ENCODE results near the gene AFF1.
"Not testable (repeated sequence)": the region's sequence is repeated elsewhere in the genome, so short reads cannot be mapped to it uniquely, and the experiment has no call there.

Gene AFF1

DNA sequence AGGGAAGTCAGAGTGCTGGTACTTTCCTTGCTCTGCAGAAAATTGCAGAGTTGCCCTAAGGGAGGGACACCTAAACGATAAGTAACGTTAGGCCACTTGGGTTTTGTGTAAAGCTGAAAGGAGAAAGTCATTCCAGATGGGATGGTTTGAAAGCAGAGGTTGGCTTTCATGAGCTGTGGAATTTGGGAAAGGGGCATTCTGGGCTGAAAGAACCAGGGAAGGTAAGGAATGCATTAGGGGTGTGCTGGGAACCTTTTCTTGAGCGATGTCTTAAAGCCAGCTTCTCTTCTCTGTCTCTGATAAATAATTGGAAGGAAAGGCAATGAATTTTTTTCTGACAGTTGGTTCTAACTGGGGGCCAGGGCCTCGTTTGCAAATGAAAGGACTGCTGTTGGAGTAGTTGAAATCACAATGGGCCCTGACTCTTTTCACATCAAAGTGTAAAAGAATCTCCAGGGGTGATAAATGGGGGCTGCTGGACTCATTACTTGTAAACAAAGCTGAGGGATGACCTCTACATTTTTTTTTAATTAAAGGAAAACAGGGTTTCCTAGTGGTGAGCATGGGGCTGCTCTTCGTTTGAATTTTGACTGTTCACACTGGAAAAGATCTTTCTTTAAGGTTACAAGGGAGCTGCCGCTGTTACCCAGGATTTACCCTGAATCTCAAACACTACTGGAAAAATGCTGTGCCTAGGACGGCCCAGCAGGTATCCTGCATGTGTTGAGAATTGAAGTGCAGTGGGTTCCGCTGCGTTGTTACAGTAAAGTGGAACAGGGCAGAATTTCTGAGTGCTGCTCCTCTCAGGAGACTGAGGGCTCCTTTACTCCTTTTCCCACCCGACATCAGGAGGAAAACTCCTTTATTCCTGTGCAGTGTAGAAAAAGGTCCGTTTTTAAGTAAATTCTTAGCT lies 25.0 kb downstream of the AFF1 start:
- no peak for DNase-seq

GRCh38 chr4:86960557-86960961 lies 25.7 kb downstream of the AFF1 start:
- peak; percentile 73 for DNase-seq

DNA sequence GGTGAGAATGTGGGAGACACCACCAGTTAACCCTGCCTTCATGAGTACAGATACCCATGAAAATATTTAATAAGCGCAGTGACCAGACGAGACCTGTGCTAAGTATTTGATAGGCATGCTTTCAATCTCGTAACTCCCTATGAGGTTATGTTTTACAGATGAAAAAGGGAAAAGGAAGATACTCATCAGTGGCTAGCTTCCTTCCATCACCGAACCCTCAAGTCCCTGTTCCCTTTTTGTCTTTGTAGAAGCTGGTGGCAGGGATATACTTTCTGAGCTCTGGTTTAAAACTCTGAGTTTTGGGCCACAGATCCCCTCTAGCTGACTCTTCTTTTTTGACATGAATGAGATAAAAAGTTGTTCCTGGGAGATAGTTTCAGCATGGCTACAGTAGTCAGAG lies 26.3 kb downstream of the AFF1 start:
- DNase-seq: no peak

DNA sequence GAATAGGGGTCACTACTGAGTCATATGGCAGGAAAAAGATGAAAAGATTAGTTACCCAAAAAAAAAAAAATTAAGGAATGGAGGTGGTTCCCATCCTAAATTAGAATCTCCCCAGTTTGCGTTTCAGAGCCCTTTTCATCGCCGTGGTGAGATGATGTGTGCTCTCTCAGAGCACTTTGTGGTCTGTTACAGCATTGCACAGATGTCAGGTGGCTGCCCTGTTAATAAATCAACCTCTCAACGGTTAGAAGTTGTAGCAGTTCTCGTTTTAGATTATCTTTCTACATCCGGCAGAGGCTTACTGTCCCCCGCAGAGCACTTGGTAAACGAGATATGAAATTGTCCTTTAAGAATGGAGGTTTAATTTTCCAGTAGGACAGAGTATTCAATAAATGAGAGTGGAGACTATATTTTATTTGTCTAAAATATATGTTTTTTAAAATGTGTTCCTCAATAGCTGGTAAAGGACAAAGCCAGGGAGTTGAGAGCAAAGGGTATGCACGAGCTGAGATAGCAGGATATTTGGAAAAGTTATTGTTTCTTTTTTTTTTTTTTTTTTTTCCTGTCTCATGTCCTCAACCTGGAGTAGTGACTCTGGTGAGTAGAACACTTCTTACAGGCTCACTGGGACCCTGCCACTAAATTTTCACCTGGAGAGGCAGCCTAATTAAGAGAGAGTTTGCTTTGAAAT lies 26.9 kb downstream of the AFF1 start:
- peak; percentile 94 for DNase-seq

- peak; percentile 39 for DNase-seq
Observed at GRCh38 chr4:86963697-86964096, 28.9 kb downstream of the AFF1 start.

GRCh38 chr4:86965019-86965976 lies 30.5 kb downstream of the AFF1 start:
- no peak for DNase-seq

DNA sequence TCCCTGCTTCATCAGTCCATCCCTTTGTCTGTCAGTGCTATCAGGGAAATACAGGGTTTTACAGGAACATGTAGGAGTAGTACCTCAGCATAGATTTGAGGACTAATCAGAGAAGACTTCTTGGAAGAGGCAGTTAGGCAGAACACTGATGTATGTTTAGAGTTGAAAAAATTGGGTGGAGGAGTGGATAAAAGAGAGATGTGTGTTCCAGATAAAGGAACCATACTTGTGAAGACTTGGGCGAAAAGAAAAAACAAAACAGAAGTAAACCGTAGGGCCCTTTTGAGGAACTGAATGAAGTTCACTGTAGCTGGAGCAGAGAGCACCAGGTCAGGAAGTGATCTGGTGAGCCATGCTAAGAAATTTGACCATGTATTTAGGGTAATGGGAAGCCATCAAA lies 32.3 kb downstream of the AFF1 start:
- DNase-seq: no peak

- peak; percentile 57 for DNase-seq
Observed at GRCh38 chr4:86967798-86968197, 33.0 kb downstream of the AFF1 start.

- DNase-seq: no peak
Observed at GRCh38 chr4:86968547-86968946, 33.7 kb downstream of the AFF1 start.

- no peak for DNase-seq
Observed at GRCh38 chr4:86970447-86971354, 35.9 kb downstream of the AFF1 start.

- DNase-seq: no peak
Observed at GRCh38 chr4:86971355-86971683, 36.5 kb downstream of the AFF1 start.

DNA sequence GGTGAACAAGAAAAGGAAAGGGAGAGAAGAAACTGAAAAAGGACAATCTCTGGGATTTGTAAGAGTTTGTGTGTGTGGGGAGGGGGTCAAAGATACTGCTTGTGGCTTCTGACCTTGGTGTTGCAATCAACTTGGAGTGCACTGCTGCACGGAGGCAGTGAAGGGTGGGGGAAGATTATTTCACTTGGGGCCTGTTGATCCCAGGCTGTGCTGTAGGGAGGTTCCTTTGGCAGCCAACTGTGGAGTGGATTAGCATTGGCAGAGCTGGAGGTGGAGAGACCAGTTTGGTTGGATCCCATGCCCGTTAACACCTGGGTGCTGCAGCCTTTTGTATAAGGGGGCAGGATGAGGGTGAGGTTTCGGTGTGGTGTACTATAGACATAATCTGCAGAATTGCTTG lies 38.2 kb downstream of the AFF1 start:
- no peak for DNase-seq

- no peak for DNase-seq
Observed at GRCh38 chr4:86973668-86974067, 38.9 kb downstream of the AFF1 start.

DNA sequence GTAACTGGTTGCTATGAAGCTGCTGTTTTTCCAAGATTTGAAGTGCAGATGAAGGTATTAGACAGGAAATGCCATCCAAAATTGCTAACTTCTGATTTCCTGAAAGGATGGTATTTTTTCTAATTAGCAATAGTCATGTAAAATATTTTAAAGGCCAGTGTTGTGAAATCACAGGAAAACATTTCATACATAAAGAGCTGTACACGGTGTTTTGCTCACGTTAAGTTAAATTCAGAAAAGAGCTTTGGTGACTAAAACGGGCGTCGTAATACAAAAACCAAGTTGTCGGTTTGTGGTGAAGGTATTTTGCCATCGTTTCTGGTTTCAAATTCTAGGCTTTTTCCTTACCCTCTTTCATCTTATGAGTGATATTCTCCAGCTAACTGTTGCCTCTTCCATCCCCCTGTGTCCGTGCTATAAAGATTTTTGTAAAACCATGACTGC lies 39.8 kb downstream of the AFF1 start:
- peak; percentile 61 for DNase-seq

DNA sequence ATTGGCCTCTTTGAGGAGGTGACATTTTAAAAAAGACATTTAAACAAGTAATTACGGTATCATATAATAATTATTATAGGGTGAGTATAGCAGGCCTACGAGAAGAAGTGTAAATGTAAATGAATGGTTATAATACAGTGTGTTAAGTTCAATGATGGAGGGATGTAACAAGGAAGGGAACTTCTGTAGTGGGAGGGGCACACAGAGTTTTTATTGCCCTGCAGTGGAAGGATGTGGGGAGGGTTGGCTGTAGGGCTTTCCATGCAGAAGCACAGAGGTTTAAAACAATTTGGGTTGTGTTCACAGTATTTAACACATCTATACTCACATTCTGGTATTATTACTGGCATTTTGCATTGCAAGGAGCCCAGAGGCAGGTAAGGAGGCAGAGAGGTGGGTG lies 41.1 kb downstream of the AFF1 start:
- no peak for DNase-seq

DNA sequence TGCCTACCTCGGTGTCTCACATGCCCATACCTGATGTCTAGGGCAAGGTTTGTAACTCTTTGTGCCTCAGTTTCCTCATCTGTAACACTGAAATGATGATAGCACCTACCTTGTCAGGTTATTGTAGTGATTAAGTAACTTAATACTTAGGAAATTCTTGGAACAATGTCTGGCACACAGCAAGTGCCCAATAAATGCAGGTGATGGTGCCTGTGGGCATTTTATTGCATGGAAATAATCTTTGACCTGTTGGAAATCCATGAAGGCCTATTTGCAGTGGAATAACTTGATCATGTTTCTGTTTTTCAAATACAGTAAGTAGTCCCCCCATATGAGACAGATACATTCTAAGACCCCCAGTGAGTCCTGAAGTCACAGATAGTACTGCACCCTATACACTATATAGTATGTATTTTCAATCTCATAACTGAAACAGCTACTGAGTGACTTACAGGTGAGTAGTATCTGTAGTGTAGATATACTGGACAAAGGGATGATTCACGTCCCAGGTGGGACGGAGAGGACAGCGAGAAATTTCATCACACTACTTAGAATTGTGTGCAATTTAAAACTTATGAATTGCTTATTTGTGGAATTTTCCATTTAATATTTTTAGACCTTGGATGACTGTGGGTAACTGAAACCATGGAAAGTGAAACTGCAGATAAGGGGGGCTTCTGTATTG lies 42.1 kb downstream of the AFF1 start:
- DNase-seq: no peak

DNA sequence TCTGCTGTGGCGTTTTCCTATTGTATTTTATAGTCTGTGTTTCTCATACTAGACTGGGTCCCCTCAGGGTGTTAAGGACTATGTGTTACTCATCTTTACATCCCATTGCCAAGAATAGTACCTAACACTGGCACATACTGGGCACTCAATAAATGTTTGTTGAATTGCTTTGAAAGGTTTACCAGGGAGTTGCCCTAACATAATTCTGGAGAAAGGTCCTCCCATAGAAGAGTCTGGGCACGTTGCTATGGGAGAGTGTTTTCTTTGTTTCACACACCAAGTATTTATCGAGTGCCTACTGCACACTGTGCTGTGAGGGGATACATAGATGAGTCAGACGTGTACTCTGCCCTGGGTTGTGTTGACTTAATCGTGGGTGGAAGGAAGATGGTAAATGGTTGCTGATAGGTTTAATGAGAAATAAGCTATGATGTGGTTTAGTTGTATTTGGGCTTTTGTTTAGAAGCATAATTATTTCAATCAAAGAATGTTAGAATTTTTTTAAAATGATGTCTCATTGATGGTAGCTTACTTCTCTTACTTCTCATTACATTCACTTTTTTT lies 42.9 kb downstream of the AFF1 start:
- peak; percentile 71 for DNase-seq

GRCh38 chr4:86978709-86979108 lies 43.9 kb downstream of the AFF1 start:
- DNase-seq: no peak

DNA sequence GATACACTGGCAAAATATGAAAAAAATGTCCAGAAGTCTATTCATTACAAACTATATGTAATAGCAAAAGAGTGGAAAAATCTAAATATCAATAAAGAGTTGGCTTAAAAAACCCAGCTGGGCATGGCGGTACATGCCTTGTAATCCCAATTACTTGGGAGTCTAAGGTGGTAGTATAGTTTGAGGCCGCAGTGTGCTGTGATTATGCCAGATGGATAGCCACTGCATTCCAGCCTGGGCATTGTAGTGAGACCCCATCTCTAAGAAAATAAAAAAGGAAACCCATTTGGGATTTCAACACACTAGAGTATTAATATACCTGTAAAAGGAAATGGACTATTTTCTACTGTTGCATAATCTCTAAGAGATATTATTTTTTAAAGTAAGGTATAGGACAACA lies 45.4 kb downstream of the AFF1 start:
- no peak for DNase-seq

- no peak for DNase-seq
Observed at GRCh38 chr4:86981789-86982188, 47.0 kb downstream of the AFF1 start.

DNA sequence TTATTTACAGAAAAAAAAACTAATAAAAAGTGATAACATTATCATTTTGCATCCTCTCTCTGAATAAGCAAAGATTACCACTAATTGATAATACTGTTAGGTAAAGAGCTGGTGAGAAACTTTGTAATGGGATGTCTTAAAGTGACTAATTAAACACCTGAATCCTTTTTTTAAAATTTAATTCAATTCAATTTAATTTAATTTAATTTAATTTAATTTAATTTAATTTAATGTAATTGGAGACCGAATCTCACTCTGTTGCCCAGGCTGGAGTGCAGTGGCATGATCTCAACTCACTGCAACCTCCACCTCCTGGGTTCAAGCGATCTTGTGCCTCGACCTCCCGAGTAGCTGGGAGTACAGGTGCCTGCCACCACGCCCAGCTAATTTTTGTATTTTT lies 51.0 kb downstream of the AFF1 start:
- not testable (repeated sequence) for DNase-seq

All from fibroblast of skin of right quadriceps (primary cell).